Cardiac fibroblast (primary cell): ENCODE measurements around the gene PPP1R10.

ENCODE experiments used
- DNase-seq, 2 donors: peaks; one replicate each; pipeline versions ENCODE4 v3.0.0 to v3.0.0-alpha.2; 2010; ENCODE audit warnings: low read depth in 2 of 2
- H3K4me3 ChIP-seq, 2 donors: replicated peaks in 1 of 2; 1 replicate in 1 of 2; 2 replicates in 1 of 2; pipeline ENCODE4 v1.5.1; 2011; ENCODE audit warnings: low read depth in 2 of 2, low read length in 2 of 2, mild to moderate bottlenecking in 2 of 2, moderate library complexity in 1 of 2
- TF ChIP-seq, protein P1 (sequence below): IDR thresholded peaks from one replicate; pipeline ENCODE4 v1.5.1; 2011; ENCODE audit warnings: low read depth, mild to moderate bottlenecking, low read length, inconsistent platforms

The PPP1R10 gene

GRCh38 chr6:30618270-30618797 lies 1.3 kb upstream of the PPP1R10 start:
- H3K4me3 ChIP-seq, result peak overlapping the region; percentile 54 to 80
- DNase-seq, result peak in 1 of 2 donors; percentile 61
- TF ChIP-seq, protein P1, sequence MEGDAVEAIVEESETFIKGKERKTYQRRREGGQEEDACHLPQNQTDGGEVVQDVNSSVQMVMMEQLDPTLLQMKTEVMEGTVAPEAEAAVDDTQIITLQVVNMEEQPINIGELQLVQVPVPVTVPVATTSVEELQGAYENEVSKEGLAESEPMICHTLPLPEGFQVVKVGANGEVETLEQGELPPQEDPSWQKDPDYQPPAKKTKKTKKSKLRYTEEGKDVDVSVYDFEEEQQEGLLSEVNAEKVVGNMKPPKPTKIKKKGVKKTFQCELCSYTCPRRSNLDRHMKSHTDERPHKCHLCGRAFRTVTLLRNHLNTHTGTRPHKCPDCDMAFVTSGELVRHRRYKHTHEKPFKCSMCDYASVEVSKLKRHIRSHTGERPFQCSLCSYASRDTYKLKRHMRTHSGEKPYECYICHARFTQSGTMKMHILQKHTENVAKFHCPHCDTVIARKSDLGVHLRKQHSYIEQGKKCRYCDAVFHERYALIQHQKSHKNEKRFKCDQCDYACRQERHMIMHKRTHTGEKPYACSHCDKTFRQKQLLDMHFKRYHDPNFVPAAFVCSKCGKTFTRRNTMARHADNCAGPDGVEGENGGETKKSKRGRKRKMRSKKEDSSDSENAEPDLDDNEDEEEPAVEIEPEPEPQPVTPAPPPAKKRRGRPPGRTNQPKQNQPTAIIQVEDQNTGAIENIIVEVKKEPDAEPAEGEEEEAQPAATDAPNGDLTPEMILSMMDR, result no peak

DNA sequence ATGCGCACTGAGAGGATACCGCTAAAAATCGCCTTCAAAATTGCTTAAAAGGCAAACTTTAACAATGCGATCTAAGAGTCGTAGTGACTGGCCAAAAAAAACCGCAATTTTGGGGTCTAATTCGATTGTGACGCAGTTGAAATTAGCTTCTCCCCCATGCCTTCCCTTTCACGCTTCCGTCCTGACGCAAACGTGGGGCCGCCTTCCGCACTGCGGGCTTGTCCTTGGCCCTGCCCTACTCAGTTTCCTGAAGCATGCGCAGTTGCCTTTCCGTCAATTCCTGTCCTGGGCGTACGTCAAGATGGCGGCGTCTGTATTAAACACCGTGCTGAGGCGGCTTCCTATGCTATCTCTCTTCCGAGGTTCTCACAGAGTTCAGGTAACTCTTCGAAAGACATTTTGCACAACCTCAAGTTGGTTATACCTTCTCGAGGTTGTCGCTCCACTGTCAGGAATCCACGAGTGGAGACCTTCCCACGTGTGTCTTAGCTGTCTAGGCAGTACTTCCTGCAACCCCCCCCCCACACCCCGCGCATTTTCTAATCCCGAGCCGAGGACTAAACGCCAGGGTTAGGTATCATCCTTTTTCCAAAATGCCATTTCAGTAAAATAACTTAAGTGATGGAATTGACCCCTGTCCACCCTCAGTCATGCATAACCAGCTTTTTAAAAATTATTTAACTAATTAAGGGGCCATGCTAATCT lies 674 bp upstream of the PPP1R10 start, which contains the start of gene MRPS18B:
TSS of gene MRPS18B (plus strand) at position 276 of the 705 bp plus-strand sequence. CDS start at position 302, 26 bp downstream.
- peak within 1 kb of the TSS; percentile 79 to 80 for H3K4me3 ChIP-seq
- TF ChIP-seq, protein P1, result no peak
- DNase-seq, result peak; percentile 99

GRCh38 chr6:30615958-30616810 lies 859 bp downstream of the PPP1R10 start:
- DNase-seq, result peak in 1 of 2 donors; percentile 41

DNA sequence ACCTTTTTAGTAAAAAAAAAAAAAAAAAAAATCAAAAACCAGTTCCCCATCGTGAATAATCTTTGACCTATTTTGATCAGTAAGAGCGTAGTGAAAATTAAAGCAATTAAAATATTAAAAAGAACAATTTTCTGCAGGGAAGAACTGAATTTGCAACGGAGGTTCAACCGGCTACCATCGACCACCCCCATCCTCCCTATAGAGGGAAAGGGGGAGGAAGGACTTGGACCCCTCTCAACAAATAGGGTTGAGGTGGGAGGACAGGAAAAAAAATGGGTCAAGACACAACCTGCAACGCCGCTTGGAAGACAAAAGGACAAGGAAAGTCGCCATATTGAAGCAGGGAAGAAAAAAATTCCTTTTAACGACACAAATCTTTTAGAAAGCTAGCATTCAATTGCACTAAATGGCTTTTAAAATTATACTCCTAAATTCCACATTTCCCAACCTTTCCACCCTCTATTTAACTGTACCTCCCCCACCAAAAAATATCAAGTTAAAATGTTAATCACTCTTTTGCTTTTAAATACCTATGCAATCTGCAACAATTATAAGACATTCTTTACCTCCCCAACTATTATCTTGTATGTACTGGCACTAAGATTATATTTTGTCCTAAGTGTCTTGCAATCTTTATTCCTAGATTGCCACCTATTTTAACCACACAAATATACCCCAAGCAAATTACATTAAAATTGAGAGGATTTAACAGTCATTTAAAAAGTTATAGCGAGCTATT lies 1.7 kb downstream of the PPP1R10 start:
- TF ChIP-seq, protein P1, result no peak
- DNase-seq, result peak; percentile 88 to 96

More at GRCh38 chr6:30615958-30616810, 859 bp downstream of the PPP1R10 start:
- peak overlapping the region; percentile 66 to 79 for H3K4me3 ChIP-seq
- TF ChIP-seq, protein P1, result no peak

DNA sequence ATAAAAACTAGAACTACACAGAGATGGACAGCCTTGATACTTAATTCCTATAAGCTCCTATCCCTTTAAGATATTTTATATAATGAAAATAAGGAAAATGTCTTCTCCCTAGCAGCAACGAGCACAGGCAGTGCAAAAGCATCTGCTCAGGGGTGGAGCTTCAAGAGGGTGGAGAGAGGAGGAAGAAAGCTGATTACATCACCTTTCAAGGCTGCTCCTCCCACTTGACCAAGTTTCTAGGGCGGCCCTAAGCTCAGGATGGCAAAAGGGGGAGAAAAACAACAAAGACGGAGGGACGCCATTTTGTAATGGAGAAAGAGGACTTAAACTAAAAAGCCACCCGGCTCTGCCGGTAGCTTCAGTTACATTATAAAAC lies 2.2 kb downstream of the PPP1R10 start:
- TF ChIP-seq, protein P1, result no peak
- peak; percentile 99 for DNase-seq
- peak overlapping the region; percentile 66 to 79 for H3K4me3 ChIP-seq

More for the DNA sequence above, 1.7 kb downstream of the PPP1R10 start:
- peak overlapping the region; percentile 66 to 79 for H3K4me3 ChIP-seq
